Hepatocyte (in vitro differentiated cells): ENCODE results near the gene PPP1R7.

Experiments used
- EZH2 ChIP-seq: fragments of 200-600 bp; sonication (generic); IDR thresholded peaks from 2 replicates; pipeline ENCODE4 v1.6.1; 2016; ENCODE audit warnings: antibody characterized with exemption, mild to moderate bottlenecking, borderline replicate concordance
- TF ChIP-seq, protein P1 (sequence below): fragments of 200-600 bp; sonication (generic); IDR thresholded peaks from 2 replicates; pipeline ENCODE4 v1.5.1; 2016; ENCODE audit warnings: antibody characterized with exemption, mild to moderate bottlenecking; ENCODE audit not compliant: poor library complexity

- TF ChIP-seq EZH2: no peak
- TF ChIP-seq, protein P1, sequence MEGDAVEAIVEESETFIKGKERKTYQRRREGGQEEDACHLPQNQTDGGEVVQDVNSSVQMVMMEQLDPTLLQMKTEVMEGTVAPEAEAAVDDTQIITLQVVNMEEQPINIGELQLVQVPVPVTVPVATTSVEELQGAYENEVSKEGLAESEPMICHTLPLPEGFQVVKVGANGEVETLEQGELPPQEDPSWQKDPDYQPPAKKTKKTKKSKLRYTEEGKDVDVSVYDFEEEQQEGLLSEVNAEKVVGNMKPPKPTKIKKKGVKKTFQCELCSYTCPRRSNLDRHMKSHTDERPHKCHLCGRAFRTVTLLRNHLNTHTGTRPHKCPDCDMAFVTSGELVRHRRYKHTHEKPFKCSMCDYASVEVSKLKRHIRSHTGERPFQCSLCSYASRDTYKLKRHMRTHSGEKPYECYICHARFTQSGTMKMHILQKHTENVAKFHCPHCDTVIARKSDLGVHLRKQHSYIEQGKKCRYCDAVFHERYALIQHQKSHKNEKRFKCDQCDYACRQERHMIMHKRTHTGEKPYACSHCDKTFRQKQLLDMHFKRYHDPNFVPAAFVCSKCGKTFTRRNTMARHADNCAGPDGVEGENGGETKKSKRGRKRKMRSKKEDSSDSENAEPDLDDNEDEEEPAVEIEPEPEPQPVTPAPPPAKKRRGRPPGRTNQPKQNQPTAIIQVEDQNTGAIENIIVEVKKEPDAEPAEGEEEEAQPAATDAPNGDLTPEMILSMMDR: no peak
Observed at GRCh38 chr2:241110089-241110606, 40.1 kb upstream of the PPP1R7 start.
